CD14-positive monocyte (primary cell): ENCODE results near the gene FTMT. TPM values are rescaled to one million over a fixed set of nuclear protein-coding genes. Genes with fewer than 3 reads are reported as not detected.

ENCODE experiments used
- DNase-seq, 3 donors: peaks; one replicate each; pipeline ENCODE4 v3.0.0-alpha.2; 2011 to 2022
- H2AFZ ChIP-seq: 2 replicates; pipeline ENCODE4 v1.6.0; 2012; ENCODE audit warnings: mild to moderate bottlenecking, low read depth, low read length, inconsistent platforms; ENCODE audit not compliant: insufficient read depth, poor library complexity, severe bottlenecking
- H3K27ac ChIP-seq, 2 donors: 1 replicate in 1 of 2; 2 replicates in 1 of 2; pipeline ENCODE4 v1.5.1; 2012 to 2013; ENCODE audit warnings: low read length in 2 of 2, control low read depth in 1 of 2, inconsistent platforms in 1 of 2, low read depth in 1 of 2, mild to moderate bottlenecking in 1 of 2
- H3K27me3 ChIP-seq, 2 donors: one replicate each; pipeline versions ENCODE4 v1.6.0 to v1.6.1; 2011 to 2013; ENCODE audit warnings: low read length in 2 of 2; ENCODE audit not compliant: control insufficient read depth in 2 of 2, insufficient read depth in 2 of 2
- H3K36me3 ChIP-seq, 2 donors: replicated peaks in 1 of 2; 1 replicate in 1 of 2; 2 replicates in 1 of 2; pipeline versions ENCODE4 v1.5.1 to v1.6.1; 2012 to 2013; ENCODE audit warnings: low read length in 2 of 2, control low read depth in 1 of 2, inconsistent platforms in 1 of 2, mild to moderate bottlenecking in 1 of 2; ENCODE audit not compliant: insufficient read depth in 2 of 2, control insufficient read depth in 1 of 2
- H3K4me1 ChIP-seq, 2 donors: 1 replicate in 1 of 2; 2 replicates in 1 of 2; pipeline versions ENCODE4 v1.5.1 to v1.6.1; 2012 to 2013; ENCODE audit warnings: low read length in 2 of 2, control low read depth in 1 of 2, inconsistent platforms in 1 of 2, mild to moderate bottlenecking in 1 of 2, moderate library complexity in 1 of 2; ENCODE audit not compliant: insufficient read depth in 2 of 2, control insufficient read depth in 1 of 2
- H3K4me2 ChIP-seq: replicated peaks from 2 replicates; pipeline ENCODE3; 2012; ENCODE audit warnings: low read length, moderate library complexity, mild to moderate bottlenecking; ENCODE audit not compliant: poor library complexity, severe bottlenecking; ENCODE audit errors: extremely low read depth
- H3K4me3 ChIP-seq, 3 experiments: fragments of 200-600 bp in 1 of 3; sonication (generic) in 1 of 3; replicated peaks in 1 of 3; 1 replicate in 2 of 3; 2 replicates in 1 of 3; pipeline ENCODE4 v1.5.1; 2011 to 2013; ENCODE audit warnings: low read length in 3 of 3, mild to moderate bottlenecking in 3 of 3, control low read depth in 2 of 3, low read depth in 2 of 3, inconsistent platforms in 1 of 3, moderate library complexity in 1 of 3
- H3K79me2 ChIP-seq: 2 replicates; pipeline ENCODE4 v1.6.0; 2012; ENCODE audit warnings: mild to moderate bottlenecking, control low read depth, inconsistent platforms, low read length, moderate library complexity; ENCODE audit not compliant: insufficient read depth
- H3K9ac ChIP-seq: 2 replicates; pipeline ENCODE4 v1.6.0; 2017; ENCODE audit warnings: low read length, mild to moderate bottlenecking; ENCODE audit not compliant: insufficient read depth, poor library complexity, severe bottlenecking
- H3K9me3 ChIP-seq, 2 donors: replicated peaks in 1 of 2; 1 replicate in 1 of 2; 2 replicates in 1 of 2; pipeline versions ENCODE4 v1.5.1 to v1.6.1; 2012 to 2013; ENCODE audit warnings: low read length in 2 of 2, control low read depth in 1 of 2; ENCODE audit not compliant: control insufficient read depth in 1 of 2, insufficient read depth in 1 of 2
- H4K20me1 ChIP-seq: 2 replicates; pipeline ENCODE4 v1.6.0; 2012; ENCODE audit warnings: mild to moderate bottlenecking, low read length, control low read depth, moderate library complexity; ENCODE audit not compliant: insufficient read depth
- H3K27ac Mint-ChIP-seq, 7 donors: one replicate each; pipeline ENCODE4 v1.8.0; 2020; ENCODE audit warnings: mild to moderate bottlenecking in 7 of 7, mixed read lengths in 7 of 7, moderate library complexity in 6 of 7, inconsistent platforms in 2 of 7
- H3K27me3 Mint-ChIP-seq, 3 donors: one replicate each; pipeline ENCODE4 v1.8.0; 2021 to 2022; ENCODE audit warnings: low read depth in 3 of 3, mild to moderate bottlenecking in 3 of 3, mixed read lengths in 3 of 3, moderate library complexity in 3 of 3, inconsistent platforms in 1 of 3
- H3K36me3 Mint-ChIP-seq, 2 donors: one replicate each; pipeline ENCODE4 v1.8.0; 2020; ENCODE audit warnings: mixed read lengths in 2 of 2, inconsistent platforms in 1 of 2, mild to moderate bottlenecking in 1 of 2
- H3K4me1 Mint-ChIP-seq: one replicate; pipeline ENCODE4 v1.8.0; 2020; ENCODE audit warnings: mild to moderate bottlenecking, mixed read lengths
- H3K4me3 Mint-ChIP-seq, 2 donors: one replicate each; pipeline ENCODE4 v1.8.0; 2020; ENCODE audit warnings: mild to moderate bottlenecking in 2 of 2, mixed read lengths in 2 of 2, moderate library complexity in 1 of 2
- H3K9me3 Mint-ChIP-seq, 7 donors: one replicate each; pipeline ENCODE4 v1.8.0; 2020 to 2022; ENCODE audit warnings: mixed read lengths in 7 of 7, mild to moderate bottlenecking in 6 of 7, moderate library complexity in 6 of 7, inconsistent platforms in 2 of 7
- CTCF ChIP-seq: fragments of 200-600 bp; IDR thresholded peaks from one replicate; pipeline ENCODE4 v1.8.0; 2022; ENCODE audit warnings: antibody characterized with exemption, mild to moderate bottlenecking
- WGBS: methylation state at CpG from one replicate; pipeline ENCODE4 v1.1.5; 2013; ENCODE audit warnings: missing lambda C conversion rate; ENCODE audit not compliant: insufficient coverage; 5-methylcytosine and 5-hydroxymethylcytosine counted together
- intact Hi-C, 2 donors: fragments of 100-400 bp; cut with micrococcal nuclease; formaldehyde crosslinking; loops; one replicate each; pipeline versions ENCODE4 v1.15.0 to v1.15.1; 2023
- polyA plus RNA-seq, 3 donors: library from polyadenylated mRNA; depleted of rRNA in 1 of 3; unstranded in 2 of 3; stranded (reverse) in 1 of 3; fragments of 300-500 nt in 2 of 3; fragments of >200 nt in 1 of 3; fragmentation: Illumina TruSeq in 2 of 3; gene quantifications; 1 replicate in 2 of 3; 2 replicates in 1 of 3; pipeline ENCODE4 v1.2.3, GENCODE V29; 2012 to 2021

Gene FTMT
- polyA plus RNA-seq, 3 donors = not detected

GRCh38 chr5:121834021-121834420, 17.7 kb upstream of the FTMT start:
- TF ChIP-seq CTCF = no peak
- no peaks in the 10 kb centered on the region for H3K27me3 ChIP-seq
- no peaks in the 10 kb centered on the region for H3K4me1 ChIP-seq
- H3K9me3 ChIP-seq = peaks cover 7% of the 10 kb centered on the region in 2 donors
- no peak for DNase-seq
- H3K4me3 ChIP-seq = no peak overlapping the region
- H2AFZ ChIP-seq = no peak overlapping the region
- no peaks in the 10 kb centered on the region for H4K20me1 ChIP-seq
- no peak overlapping the region for H3K9ac ChIP-seq
- WGBS = no CpG with 5 or more reads among the region's 2 CpGs
- Mint-ChIP-seq H3K4me3 (no peak overlapping the region), H3K36me3 (no peaks in the 10 kb centered on the region), H3K27me3 (peaks cover 0 to 4% (median 0%) of the 10 kb centered on the region in 3 donors), H3K27ac (no peak overlapping the region), H3K4me1 (no peaks in the 10 kb centered on the region), H3K9me3 (peaks cover 0 to 9% (median 3%) of the 10 kb centered on the region in 7 donors)
- H3K27ac ChIP-seq = no peak overlapping the region
- intact Hi-C loops = no loop called here
- no peaks in the 10 kb centered on the region for H3K79me2 ChIP-seq
- no peak overlapping the region for H3K4me2 ChIP-seq
- H3K36me3 ChIP-seq = no peaks in the 10 kb centered on the region

GRCh38 chr5:121841892-121842291, 9.8 kb upstream of the FTMT start:
- TF ChIP-seq CTCF = no peak
- H3K4me3 Mint-ChIP-seq = no peak overlapping the region
- Histone ChIP-seq H3K4me1 (no peaks in the 10 kb centered on the region), H4K20me1 (no peaks in the 10 kb centered on the region), H3K9me3 (peaks cover 5 to 7% of the 10 kb centered on the region in 2 donors), H3K79me2 (no peaks in the 10 kb centered on the region), H2AFZ (no peak overlapping the region), H3K36me3 (no peaks in the 10 kb centered on the region), H3K4me3 (no peak overlapping the region), H3K27me3 (no peaks in the 10 kb centered on the region), H3K9ac (no peak overlapping the region), H3K27ac (no peak overlapping the region), H3K4me2 (no peak overlapping the region)
- DNase-seq = no peak
- H3K9me3 Mint-ChIP-seq = peaks cover 0 to 7% (median 2%) of the 10 kb centered on the region in 7 donors
- intact Hi-C loops = no loop called here
- no peaks in the 10 kb centered on the region for H3K4me1 Mint-ChIP-seq
- H3K27ac Mint-ChIP-seq = no peak overlapping the region
- no peaks in the 10 kb centered on the region for H3K36me3 Mint-ChIP-seq
- H3K27me3 Mint-ChIP-seq = no peaks in the 10 kb centered on the region
